Memory B cell (primary cell): ENCODE results near the gene SOST.

Experiments
- ATAC-seq: fragments of 150-1000 bp; cut with Tn5 transposase; 2 replicates; pipeline ENCODE4 v1.10.0; 2021; ENCODE audit warnings: low read depth, mild to moderate bottlenecking, moderate library complexity
- DNase-seq, 2 donors: peaks; one replicate each; pipeline ENCODE4 v3.0.0; 2022; ENCODE audit warnings: low spot score in 2 of 2
- H3K27ac Mint-ChIP-seq: one replicate; pipeline ENCODE4 v1.8.0; 2022; ENCODE audit warnings: mild to moderate bottlenecking, moderate library complexity, mixed read lengths
- H3K27me3 Mint-ChIP-seq: one replicate; pipeline ENCODE4 v1.8.0; 2022; ENCODE audit warnings: mixed read lengths
- H3K36me3 Mint-ChIP-seq: one replicate; pipeline ENCODE4 v1.8.0; 2022; ENCODE audit warnings: mild to moderate bottlenecking, mixed read lengths
- H3K4me1 Mint-ChIP-seq: one replicate; pipeline ENCODE4 v1.8.0; 2022; ENCODE audit warnings: mixed read lengths
- H3K4me3 Mint-ChIP-seq: one replicate; pipeline ENCODE4 v1.8.0; 2022; ENCODE audit warnings: mild to moderate bottlenecking, moderate library complexity, mixed read lengths
- H3K9me3 Mint-ChIP-seq: one replicate; pipeline ENCODE4 v1.8.0; 2022; ENCODE audit warnings: mixed read lengths

Gene SOST

DNA sequence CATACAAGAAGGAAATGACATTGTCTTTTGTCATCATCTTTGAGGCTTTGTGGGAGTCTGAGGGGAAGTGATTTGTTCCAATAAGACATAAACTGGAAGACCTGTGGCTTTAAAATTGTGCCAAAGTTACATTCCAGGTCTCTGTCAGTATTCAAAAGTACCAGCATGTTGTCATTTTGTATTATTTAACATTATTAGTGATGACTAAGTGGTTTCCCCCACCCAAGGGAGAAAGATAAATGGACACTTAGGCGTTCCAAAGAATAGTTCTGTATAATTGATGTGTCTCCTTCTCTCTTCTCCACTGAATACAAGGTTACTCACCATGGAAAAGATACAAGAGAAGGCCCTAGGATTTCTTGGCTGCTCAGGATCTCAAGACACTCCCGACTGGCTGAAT, 25.5 kb upstream of the SOST start:
- ATAC-seq: no peak
- no peak overlapping the region for H3K4me3 Mint-ChIP-seq
- H3K4me1 Mint-ChIP-seq: peaks cover 4% of the 10 kb centered on the region
- no peaks in the 10 kb centered on the region for H3K9me3 Mint-ChIP-seq
- no peaks in the 10 kb centered on the region for H3K36me3 Mint-ChIP-seq
- H3K27ac Mint-ChIP-seq: no peak overlapping the region
- H3K27me3 Mint-ChIP-seq: peaks cover 23% of the 10 kb centered on the region
- DNase-seq: no peak

DNA sequence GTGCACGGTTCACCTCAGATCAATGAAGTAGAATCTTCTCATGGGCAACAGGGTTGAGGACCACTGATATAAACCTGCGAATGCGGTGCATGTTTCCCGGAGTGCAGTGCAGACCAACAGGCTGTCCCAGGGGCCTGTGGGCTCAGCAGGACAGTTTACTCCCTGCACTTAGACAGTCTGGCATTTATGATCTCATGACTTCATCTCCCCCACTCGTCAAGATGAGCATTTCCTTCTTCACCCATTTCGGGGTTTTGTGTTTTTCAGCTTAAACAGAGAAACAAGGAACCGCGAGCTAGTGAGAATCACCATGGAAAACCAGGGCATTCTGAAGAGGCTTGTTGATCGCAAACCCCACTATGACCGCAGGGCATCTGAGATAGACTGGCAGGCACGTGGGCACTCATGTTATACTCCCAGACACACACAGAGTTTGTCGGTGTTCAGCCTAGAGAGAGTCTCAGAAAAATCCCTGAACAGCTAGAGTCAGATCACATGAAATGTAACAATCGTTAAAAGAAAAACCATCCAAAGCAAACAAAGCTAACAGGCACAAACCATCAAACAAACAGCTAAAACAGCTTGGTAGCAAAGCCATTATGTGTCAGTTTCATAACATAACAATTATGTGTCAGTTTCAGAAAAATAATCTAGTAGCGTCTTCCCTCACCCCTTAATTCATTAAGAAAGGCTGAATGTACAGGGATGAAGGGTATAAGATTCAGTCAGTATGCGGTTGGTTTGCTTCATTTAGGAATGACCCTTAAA, 24.5 kb upstream of the SOST start:
- Mint-ChIP-seq H3K36me3 (no peaks in the 10 kb centered on the region), H3K4me3 (no peak overlapping the region), H3K27me3 (peaks cover 23% of the 10 kb centered on the region), H3K27ac (no peak overlapping the region), H3K9me3 (no peaks in the 10 kb centered on the region), H3K4me1 (peaks cover 4% of the 10 kb centered on the region)
- DNase-seq (no peak), ATAC-seq (no peak)

- H3K9me3 Mint-ChIP-seq: no peaks in the 10 kb centered on the region
- H3K36me3 Mint-ChIP-seq: no peaks in the 10 kb centered on the region
- ATAC-seq (no peak), DNase-seq (no peak)
- H3K4me1 Mint-ChIP-seq: peaks cover 4% of the 10 kb centered on the region
- H3K4me3 Mint-ChIP-seq: peak within 1 kb of the TSS; percentile 65
- peaks cover 18% of the 10 kb centered on the region for H3K27me3 Mint-ChIP-seq
- no peak within 1 kb of the TSS for H3K27ac Mint-ChIP-seq
Observed at GRCh38 chr17:43780135-43780534, 21.5 kb upstream of the SOST start, which contains the start of gene CFAP97D1. Gene CFAP97D1, plus strand, starts transcription at chr17:43780435. Its CDS starts 28 bp downstream, at chr17:43780463.

GRCh38 chr17:43779145-43780125, 20.8 kb upstream of the SOST start:
- Mint-ChIP-seq H3K36me3 (no peaks in the 10 kb centered on the region), H3K4me1 (peaks cover 4% of the 10 kb centered on the region), H3K27ac (no peak overlapping the region), H3K27me3 (peaks cover 16% of the 10 kb centered on the region), H3K9me3 (no peaks in the 10 kb centered on the region), H3K4me3 (peak overlapping the region; percentile 65)
- DNase-seq (no peak), ATAC-seq (peak; percentile 27)

GRCh38 chr17:43778337-43779144, 19.9 kb upstream of the SOST start, which contains the start of gene DUSP3:
Gene DUSP3, minus strand, starts transcription at chr17:43778977. Its CDS starts 53 bp downstream, at chr17:43778924.
- Mint-ChIP-seq H3K4me3 (peak within 1 kb of the TSS; percentile 91), H3K4me1 (peaks cover 5% of the 10 kb centered on the region), H3K27ac (peak within 1 kb of the TSS; percentile 72), H3K36me3 (peaks cover 2% of the 10 kb centered on the region), H3K9me3 (no peaks in the 10 kb centered on the region), H3K27me3 (peaks cover 16% of the 10 kb centered on the region)
- ATAC-seq (peak; percentile 92), DNase-seq (peak; percentile 74 to 78)

DNA sequence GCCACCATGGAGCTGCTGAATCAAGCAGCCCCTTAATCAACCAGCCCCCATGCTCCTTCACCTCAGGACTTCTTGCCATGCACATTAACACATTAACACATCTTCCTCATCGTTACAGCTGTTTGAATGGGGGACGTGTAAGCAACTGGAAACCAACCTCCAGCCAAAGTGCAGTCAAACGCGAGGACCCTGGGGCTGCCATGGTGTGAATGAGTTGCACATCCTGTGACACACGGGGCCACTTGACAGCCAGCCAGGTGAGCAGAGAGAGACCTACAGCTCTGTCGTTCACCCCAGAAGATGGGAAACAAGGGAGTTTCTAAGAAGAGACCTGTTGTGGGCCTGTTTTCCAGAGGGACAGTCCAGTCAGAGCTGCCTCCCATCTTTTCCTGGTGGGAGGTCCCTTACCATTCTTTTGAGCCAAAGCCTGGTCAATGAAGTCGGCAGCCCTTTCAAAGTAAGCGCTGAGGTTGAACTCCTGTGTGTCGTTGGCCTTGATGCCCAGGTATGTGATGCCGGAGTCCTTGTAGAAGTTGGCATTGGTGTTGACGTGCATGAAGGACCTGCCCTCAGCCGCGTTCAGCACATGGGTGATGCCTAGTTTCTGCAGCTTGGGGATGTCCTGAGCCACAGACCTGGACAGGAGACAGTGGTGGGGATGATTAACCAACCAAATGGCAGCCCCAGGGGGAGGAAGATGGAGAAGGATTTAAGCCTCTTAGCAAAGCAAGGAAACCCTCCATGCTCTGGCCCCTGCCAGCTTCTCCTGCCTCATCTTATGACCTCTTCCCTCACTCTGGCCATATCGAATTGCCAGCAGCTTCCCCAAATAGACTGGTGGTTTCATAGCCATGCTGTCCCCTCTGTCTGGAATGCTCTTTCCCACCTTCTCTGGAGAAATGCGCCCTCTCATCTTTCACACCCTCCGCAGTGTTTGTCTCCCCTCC, 16.0 kb upstream of the SOST start:
- Mint-ChIP-seq H3K9me3 (no peaks in the 10 kb centered on the region), H3K36me3 (peaks cover 10% of the 10 kb centered on the region), H3K4me1 (peaks cover 15% of the 10 kb centered on the region), H3K4me3 (no peak overlapping the region), H3K27me3 (no peaks in the 10 kb centered on the region), H3K27ac (no peak overlapping the region)
- DNase-seq: no peak
- ATAC-seq: no peak

DNA sequence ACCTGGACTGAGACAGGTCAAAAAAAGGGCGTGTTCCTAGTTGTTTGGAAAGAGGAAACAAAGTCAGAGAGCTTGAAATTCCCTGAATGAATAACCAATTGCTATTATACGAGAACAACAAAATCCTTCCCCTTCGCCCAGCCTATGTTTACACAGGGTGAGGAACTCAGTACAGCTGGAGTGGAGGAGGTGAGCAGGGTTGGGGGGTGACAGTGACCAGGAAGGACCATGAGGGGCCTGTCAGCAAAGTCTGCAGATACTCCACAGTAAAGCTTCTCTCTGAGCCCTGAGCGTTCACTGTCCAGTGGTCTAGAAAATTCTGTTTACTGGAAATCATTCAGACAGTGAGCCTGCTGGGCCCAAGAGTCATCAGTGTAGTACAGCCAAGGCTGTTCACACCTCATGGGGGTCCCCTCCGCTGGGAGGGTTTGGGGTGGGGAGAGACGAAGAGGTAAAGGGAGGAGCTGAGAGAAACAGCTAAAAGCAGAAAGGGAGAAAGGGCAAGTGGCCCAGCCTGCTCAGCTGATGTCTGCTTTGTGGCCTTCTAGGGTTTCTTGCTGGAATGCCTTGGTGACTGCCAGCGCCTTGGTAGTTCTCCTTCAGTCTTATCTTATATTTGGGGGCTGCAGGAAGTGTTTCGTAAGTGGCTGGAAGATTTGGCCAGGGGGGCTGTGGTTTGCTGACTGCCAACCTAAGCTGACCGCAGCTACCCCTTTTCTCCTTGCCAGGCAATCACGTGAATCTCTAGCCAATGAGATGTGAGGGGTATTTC, 14.5 kb upstream of the SOST start:
- peak overlapping the region; percentile 62 for H3K27ac Mint-ChIP-seq
- peaks cover 13% of the 10 kb centered on the region for H3K36me3 Mint-ChIP-seq
- H3K4me3 Mint-ChIP-seq: peak overlapping the region; percentile 35
- H3K27me3 Mint-ChIP-seq: no peaks in the 10 kb centered on the region
- no peaks in the 10 kb centered on the region for H3K9me3 Mint-ChIP-seq
- DNase-seq (no peak), ATAC-seq (peak; percentile 17)
- H3K4me1 Mint-ChIP-seq: peaks cover 18% of the 10 kb centered on the region

DNA sequence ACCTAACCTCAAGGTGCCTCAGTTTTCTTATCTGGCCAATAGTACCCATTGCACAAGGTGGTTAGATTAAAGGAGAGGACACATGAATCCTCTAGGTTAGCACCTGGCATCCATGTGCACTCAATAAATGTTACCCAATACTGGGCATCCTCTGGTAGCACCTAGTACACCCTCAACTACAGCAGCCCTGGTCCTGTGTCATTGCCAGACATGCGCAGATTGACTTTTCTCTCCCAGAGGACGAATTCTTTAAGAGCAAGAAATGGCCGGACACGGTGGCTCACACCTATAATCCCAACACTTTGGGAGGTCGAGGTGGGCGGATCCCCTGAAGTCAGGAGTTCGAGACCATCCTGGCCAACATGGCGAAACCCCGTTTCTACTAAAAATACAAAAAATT, 12.9 kb upstream of the SOST start:
- H3K36me3 Mint-ChIP-seq: peaks cover 13% of the 10 kb centered on the region
- no peaks in the 10 kb centered on the region for H3K27me3 Mint-ChIP-seq
- ATAC-seq (no peak), DNase-seq (no peak)
- H3K4me1 Mint-ChIP-seq: peaks cover 18% of the 10 kb centered on the region
- no peak overlapping the region for H3K27ac Mint-ChIP-seq
- no peaks in the 10 kb centered on the region for H3K9me3 Mint-ChIP-seq
- no peak overlapping the region for H3K4me3 Mint-ChIP-seq

DNA sequence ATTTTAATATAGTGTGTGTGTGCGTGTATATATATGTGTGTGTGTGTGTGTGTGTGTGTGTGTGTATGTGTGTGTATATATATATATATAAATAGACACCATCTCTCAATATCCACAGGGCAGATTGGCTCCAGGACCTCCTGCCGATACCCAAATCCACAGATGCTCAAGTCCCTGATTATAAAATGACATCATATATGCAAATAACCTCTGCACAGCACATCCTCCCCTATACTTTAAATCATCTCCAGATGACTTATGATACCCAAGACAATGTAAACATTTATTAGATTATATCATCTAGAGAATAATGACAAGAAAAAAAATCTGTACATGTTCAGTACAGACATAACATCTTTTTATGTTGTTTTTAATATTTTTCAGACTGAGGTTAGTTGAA, 12.4 kb upstream of the SOST start:
- H3K4me3 Mint-ChIP-seq: no peak overlapping the region
- H3K36me3 Mint-ChIP-seq: peaks cover 13% of the 10 kb centered on the region
- DNase-seq: no peak
- H3K27ac Mint-ChIP-seq: no peak overlapping the region
- H3K4me1 Mint-ChIP-seq: peaks cover 18% of the 10 kb centered on the region
- H3K27me3 Mint-ChIP-seq: no peaks in the 10 kb centered on the region
- no peaks in the 10 kb centered on the region for H3K9me3 Mint-ChIP-seq
- no peak for ATAC-seq

DNA sequence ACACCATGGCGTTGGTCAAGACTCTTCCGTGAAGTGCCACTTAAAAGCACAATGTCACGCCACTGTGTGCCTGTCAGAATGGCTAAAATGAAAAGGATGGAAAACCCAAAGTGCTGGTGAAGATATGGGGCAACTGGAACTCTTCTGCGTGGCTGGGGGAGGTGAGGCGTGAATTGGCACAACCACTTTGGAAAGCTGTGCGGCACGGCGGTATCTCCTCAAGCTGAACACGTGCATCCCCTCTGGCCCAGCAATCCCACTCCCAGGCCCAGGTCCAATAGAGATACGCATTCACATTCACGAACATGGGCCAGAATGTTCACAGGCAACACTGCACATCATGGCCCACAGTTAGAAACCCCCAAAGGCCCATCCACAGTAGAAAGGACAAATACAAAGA, 11.3 kb upstream of the SOST start:
- Mint-ChIP-seq H3K4me3 (no peak overlapping the region), H3K4me1 (peaks cover 18% of the 10 kb centered on the region), H3K36me3 (peaks cover 13% of the 10 kb centered on the region), H3K27me3 (no peaks in the 10 kb centered on the region), H3K9me3 (no peaks in the 10 kb centered on the region), H3K27ac (no peak overlapping the region)
- no peak for DNase-seq
- ATAC-seq: no peak

GRCh38 chr17:43769426-43769825, 10.8 kb upstream of the SOST start:
- DNase-seq (no peak), ATAC-seq (no peak)
- Mint-ChIP-seq H3K36me3 (peaks cover 13% of the 10 kb centered on the region), H3K4me3 (no peak overlapping the region), H3K27me3 (no peaks in the 10 kb centered on the region), H3K9me3 (no peaks in the 10 kb centered on the region), H3K27ac (no peak overlapping the region), H3K4me1 (peaks cover 18% of the 10 kb centered on the region)

GRCh38 chr17:43768943-43769342, 10.4 kb upstream of the SOST start:
- H3K4me3 Mint-ChIP-seq: no peak overlapping the region
- no peak overlapping the region for H3K27ac Mint-ChIP-seq
- H3K9me3 Mint-ChIP-seq: no peaks in the 10 kb centered on the region
- ATAC-seq (no peak), DNase-seq (no peak)
- H3K27me3 Mint-ChIP-seq: no peaks in the 10 kb centered on the region
- H3K36me3 Mint-ChIP-seq: peaks cover 13% of the 10 kb centered on the region
- H3K4me1 Mint-ChIP-seq: peaks cover 18% of the 10 kb centered on the region
